ENCODE measurements around the gene NATD1.

NATD1 gene

GRCh38 chr17:21252796-21253645, at the start of gene NATD1:
Gene NATD1, minus strand, starts transcription at chr17:21253410. Its CDS starts 146 bp downstream, at chr17:21253264.
- Histone ChIP-seq H3K4me2 (peak within 1 kb of the TSS; percentile 31), H3K9ac (no peak within 1 kb of the TSS), H3K4me3 (IDR thresholded peaks at IDR 0.05; ENCODE audit: insufficient read depth, low read depth, low read length) (no peak within 1 kb of the TSS), H2AFZ (ENCODE audit: low read depth) (peak within 1 kb of the TSS; percentile 79), H4K20me1 (ENCODE audit: insufficient read depth) (no peaks in the 10 kb centered on the region), H3K27me3 (ENCODE audit: insufficient read depth, low read depth) (no peaks in the 10 kb centered on the region), H3K79me2 (ENCODE audit: insufficient read depth, low read depth) (no peaks in the 10 kb centered on the region), H3K27ac (no peak within 1 kb of the TSS), H3K4me1 (ENCODE audit: low read depth, poor library complexity, severe bottlenecking) (no peaks in the 10 kb centered on the region), H3K36me3 (ENCODE audit: insufficient read depth) (no peaks in the 10 kb centered on the region)
- TF ChIP-seq CTCF (conservative IDR thresholded peaks at IDR 0.05; ENCODE audit: low read depth, low read length): no peak

- Histone ChIP-seq H3K9ac (no peak overlapping the region), H4K20me1 (ENCODE audit: insufficient read depth) (no peaks in the 10 kb centered on the region), H2AFZ (ENCODE audit: low read depth) (no peak overlapping the region), H3K4me2 (no peak overlapping the region), H3K27ac (no peak overlapping the region), H3K4me1 (ENCODE audit: low read depth, poor library complexity, severe bottlenecking) (no peaks in the 10 kb centered on the region), H3K36me3 (ENCODE audit: insufficient read depth) (no peaks in the 10 kb centered on the region), H3K27me3 (ENCODE audit: insufficient read depth, low read depth) (no peaks in the 10 kb centered on the region), H3K79me2 (ENCODE audit: insufficient read depth, low read depth) (no peaks in the 10 kb centered on the region), H3K4me3 (IDR thresholded peaks at IDR 0.05; ENCODE audit: insufficient read depth, low read depth, low read length) (no peak overlapping the region)
- no peak for TF ChIP-seq CTCF (conservative IDR thresholded peaks at IDR 0.05; ENCODE audit: low read depth, low read length)
Observed at GRCh38 chr17:21301593-21302550, 48.7 kb upstream of the NATD1 start.

- no peak for TF ChIP-seq CTCF (conservative IDR thresholded peaks at IDR 0.05; ENCODE audit: low read depth, low read length)
- H2AFZ ChIP-seq (ENCODE audit: low read depth): no peak overlapping the region
- H3K4me1 ChIP-seq (ENCODE audit: low read depth, poor library complexity, severe bottlenecking): no peaks in the 10 kb centered on the region
- H3K9ac ChIP-seq: no peak overlapping the region
- no peaks in the 10 kb centered on the region for H3K27me3 ChIP-seq (ENCODE audit: insufficient read depth, low read depth)
- H4K20me1 ChIP-seq (ENCODE audit: insufficient read depth): no peaks in the 10 kb centered on the region
- H3K4me2 ChIP-seq: no peak overlapping the region
- H3K4me3 ChIP-seq (IDR thresholded peaks at IDR 0.05; ENCODE audit: insufficient read depth, low read depth, low read length): no peak overlapping the region
- no peaks in the 10 kb centered on the region for H3K79me2 ChIP-seq (ENCODE audit: insufficient read depth, low read depth)
- no peaks in the 10 kb centered on the region for H3K36me3 ChIP-seq (ENCODE audit: insufficient read depth)
- no peak overlapping the region for H3K27ac ChIP-seq
Observed at GRCh38 chr17:21300601-21301571, 47.7 kb upstream of the NATD1 start.

All from KMS-11 (cell line).